Measurements from ENCODE around the gene ANGPTL8. TPM values are rescaled to one million over a fixed set of nuclear protein-coding genes. Genes with fewer than 3 reads are reported as not detected.
A peak's percentile ranks its signal among the peaks of the same experiment; 100 is the strongest.

Gene ANGPTL8
- total and polyA plus RNA-seq, 12 donors = 0.34 to 13.0 (median 1.7) TPM; not detected in 6

GRCh38 chr19:11247391-11247790, 8.0 kb downstream of the ANGPTL8 start:
- peaks cover 0 to 94% (median 28%) of the 10 kb centered on the region in 9 donors for H3K36me3 ChIP-seq
- no peak for TF ChIP-seq CTCF (IDR thresholded peaks at IDR 0.05)

GRCh38 chr19:11247934-11248333, 8.5 kb downstream of the ANGPTL8 start:
- peak in 3 of 8 donors; percentile 0 to 8 (median 1) for ATAC-seq
- H3K4me1 ChIP-seq = peaks cover 28 to 77% (median 48%) of the 10 kb centered on the region in 9 donors
- TF ChIP-seq CTCF (IDR thresholded peaks at IDR 0.05) = no peak
- H3K27ac ChIP-seq = peak overlapping the region; percentile 55 to 94 (median 80)
- no peaks in the 10 kb centered on the region for H3K9me3 ChIP-seq
- H3K27me3 ChIP-seq = no peaks in the 10 kb centered on the region
- H3K4me3 ChIP-seq = peak overlapping the region in 1 of 10 donors; percentile 12
- peaks cover 0 to 93% (median 26%) of the 10 kb centered on the region in 9 donors for H3K36me3 ChIP-seq
- intact Hi-C loops (cut with DNase I) = loop anchor here in 1 of 10 donors (2.0 kb wide), 1 partner anchor 21 kb away; no protein-coding TSS in a partner anchor
- WGBS, 2 donors = 51 to 66% methylated on average over 14 of the region's 14 CpGs
- no peak for DNase-seq

More at GRCh38 chr19:11247391-11247790, 8.0 kb downstream of the ANGPTL8 start:
- ATAC-seq = peak; percentile 79 to 93 (median 87)
- H3K27me3 ChIP-seq = no peaks in the 10 kb centered on the region
- peak overlapping the region in 1 of 10 donors; percentile 12 for H3K4me3 ChIP-seq
- no peaks in the 10 kb centered on the region for H3K9me3 ChIP-seq
- H3K27ac ChIP-seq = peak overlapping the region; percentile 55 to 94 (median 80)
- peak; percentile 91 to 94 for DNase-seq
- intact Hi-C loops (cut with DNase I) = loop anchor here in 1 of 10 donors (2.0 kb wide), 1 partner anchor 21 kb away; no protein-coding TSS in a partner anchor
- peaks cover 23 to 72% (median 44%) of the 10 kb centered on the region in 9 donors for H3K4me1 ChIP-seq
- 46 to 54% methylated on average over 10 of the region's 10 CpGs for WGBS, 2 donors

GRCh38 chr19:11248852-11249251, 9.4 kb downstream of the ANGPTL8 start:
- no peaks in the 10 kb centered on the region for H3K27me3 ChIP-seq
- intact Hi-C loops (cut with DNase I) = no loop called here
- 95 to 97% methylated on average over 2 of the region's 2 CpGs for WGBS, 2 donors
- H3K4me1 ChIP-seq = peaks cover 31 to 77% (median 51%) of the 10 kb centered on the region in 9 donors
- no peak for ATAC-seq
- peak overlapping the region in 9 of 10 donors; percentile 74 to 94 (median 82) for H3K27ac ChIP-seq
- no peaks in the 10 kb centered on the region for H3K9me3 ChIP-seq
- peaks cover 0 to 86% (median 23%) of the 10 kb centered on the region in 9 donors for H3K36me3 ChIP-seq
- no peak overlapping the region for H3K4me3 ChIP-seq
- DNase-seq = no peak
- no peak for TF ChIP-seq CTCF (IDR thresholded peaks at IDR 0.05)

GRCh38 chr19:11251217-11251616, 11.8 kb downstream of the ANGPTL8 start:
- H3K36me3 ChIP-seq = peaks cover 0 to 68% (median 22%) of the 10 kb centered on the region in 9 donors

More at GRCh38 chr19:11251217-11251616, 11.8 kb downstream of the ANGPTL8 start:
- peaks cover 37 to 83% (median 63%) of the 10 kb centered on the region in 9 donors for H3K4me1 ChIP-seq
- H3K9me3 ChIP-seq = no peaks in the 10 kb centered on the region
- WGBS, 2 donors = 87 to 96% methylated on average over 4 of the region's 4 CpGs
- TF ChIP-seq CTCF (IDR thresholded peaks at IDR 0.05) = no peak
- DNase-seq (no peak), ATAC-seq (no peak)
- no peaks in the 10 kb centered on the region for H3K27me3 ChIP-seq
- intact Hi-C loops (cut with DNase I) = no loop called here
- no peak overlapping the region for H3K4me3 ChIP-seq
- H3K27ac ChIP-seq = peak overlapping the region in 7 of 10 donors; percentile 77 to 95 (median 89)

Data from heart right ventricle (tissue), 16 donors.